Panc1 (cell line): ENCODE data around the gene TFAP2A. TPM values are rescaled to one million over a fixed set of nuclear protein-coding genes. Genes with fewer than 3 reads are reported as not detected.
A peak's percentile ranks its signal among the peaks of the same experiment; 100 is the strongest.

Experiments
- ATAC-seq: fragments of 200-7000 bp; cut with Tn5 transposase; 2 replicates; pipeline ENCODE4 v1.9.1; 2020; ENCODE audit warnings: mild to moderate bottlenecking, moderate library complexity
- BruUV-seq: library from RNA; stranded (reverse); fragments of 400-500 nt; replicated peaks from 2 replicates; lab custom pipeline; 2021; lab: Mats Ljungman, UMichigan
- CTCF ChIA-PET: fragments of 300-600 bp; sonication (Branson Sonifier 250); formaldehyde crosslinking; loops from one replicate; lab custom pipeline; 2022; ENCODE audit warnings: antibody characterized with exemption; lab: Charles Lee
- POLR2A ChIA-PET: fragments of 300-600 bp; sonication (Branson Sonifier 250); formaldehyde crosslinking; loops from one replicate; lab custom pipeline; 2022; ENCODE audit warnings: antibody characterized with exemption; lab: Charles Lee
- DNase-seq: peaks from one replicate; pipeline ENCODE4 v3.0.0-alpha.2; 2010; ENCODE audit warnings: low read depth, low spot score
- H3K27ac ChIP-seq: 2 replicates; pipeline ENCODE4 v1.5.1; 2011; ENCODE audit warnings: mild to moderate bottlenecking, low read length, inconsistent platforms
- H3K27me3 ChIP-seq: fragments of 200-500 bp; sonication (Bioruptor generic); 2 replicates; pipeline ENCODE4 v1.6.0; 2014; ENCODE audit warnings: low read length, inconsistent platforms; ENCODE audit not compliant: control insufficient read depth, insufficient read depth
- H3K36me3 ChIP-seq: fragments of 200-500 bp; sonication (Bioruptor generic); 2 replicates; pipeline ENCODE4 v1.5.1; 2014; ENCODE audit warnings: inconsistent platforms, mild to moderate bottlenecking, low read length, moderate library complexity; ENCODE audit not compliant: control insufficient read depth, insufficient read depth
- H3K4me1 ChIP-seq: 2 replicates; pipeline ENCODE4 v1.5.1; 2011; ENCODE audit warnings: inconsistent platforms, mild to moderate bottlenecking, low read length, moderate library complexity; ENCODE audit not compliant: control insufficient read depth, insufficient read depth
- H3K4me3 ChIP-seq, 2 experiments: 2 replicates each; pipeline ENCODE4 v1.5.1; 2011 to 2012; ENCODE audit warnings: low read depth in 2 of 2, low read length in 2 of 2, mild to moderate bottlenecking in 2 of 2, inconsistent platforms in 1 of 2, moderate library complexity in 1 of 2
- H3K9me3 ChIP-seq: fragments of 200-500 bp; sonication (Bioruptor generic); 2 replicates; pipeline ENCODE4 v1.5.1; 2014; ENCODE audit warnings: low read depth, mild to moderate bottlenecking, inconsistent platforms, low read length, moderate library complexity; ENCODE audit not compliant: control insufficient read depth, insufficient read depth
- POLR2AphosphoS5 ChIP-seq: IDR thresholded peaks from 2 replicates; pipeline ENCODE4 v1.6.1; 2012; ENCODE audit warnings: mild to moderate bottlenecking, low read depth, low read length, moderate library complexity
- SIN3A ChIP-seq: IDR thresholded peaks from 2 replicates; pipeline ENCODE4 v1.6.1; 2012; ENCODE audit warnings: low read depth, mild to moderate bottlenecking, low read length, moderate library complexity, borderline replicate concordance; ENCODE audit not compliant: insufficient read depth
- TCF7L2 ChIP-seq: IDR thresholded peaks from 2 replicates; pipeline ENCODE4 v1.6.1; 2011; ENCODE audit warnings: mild to moderate bottlenecking, low read depth, low read length, inconsistent platforms
- in situ Hi-C: cut with HindIII; loops from 2 replicates; pipeline ENCODE4 v1.10.0; 2016; ENCODE audit warnings: low sequenced_read_pairs, low pct_unique_long_range_greater_than_20kb
- intact Hi-C: fragments of 100-400 bp; cut with micrococcal nuclease; formaldehyde crosslinking; loops from one replicate; pipeline ENCODE4 v1.10.0; 2022; ENCODE audit not compliant: unreplicated experiment
- total RNA-seq: library from RNA; stranded (reverse); gene quantifications from one replicate; pipeline ENCODE4 v1.2.1, GENCODE V29; 2021; ENCODE audit not compliant: unreplicated experiment
- TF ChIP-seq, protein P1 (sequence below), 2 experiments: IDR thresholded peaks; 2 replicates each; pipeline ENCODE4 v1.6.1; 2011 to 2012; ENCODE audit warnings: low read depth in 2 of 2, control low read depth in 1 of 2, low read length in 1 of 2, mild to moderate bottlenecking in 1 of 2, moderate library complexity in 1 of 2; ENCODE audit not compliant: insufficient read depth in 1 of 2
- TF ChIP-seq, protein P2 (sequence below): fragments of 450-650 bp; IDR thresholded peaks from 2 replicates; pipeline ENCODE4 v1.5.1; 2017; ENCODE audit warnings: mild to moderate bottlenecking

Gene TFAP2A
- total RNA-seq, 1 experiment from 2014 or later = 83.9 TPM

DNA sequence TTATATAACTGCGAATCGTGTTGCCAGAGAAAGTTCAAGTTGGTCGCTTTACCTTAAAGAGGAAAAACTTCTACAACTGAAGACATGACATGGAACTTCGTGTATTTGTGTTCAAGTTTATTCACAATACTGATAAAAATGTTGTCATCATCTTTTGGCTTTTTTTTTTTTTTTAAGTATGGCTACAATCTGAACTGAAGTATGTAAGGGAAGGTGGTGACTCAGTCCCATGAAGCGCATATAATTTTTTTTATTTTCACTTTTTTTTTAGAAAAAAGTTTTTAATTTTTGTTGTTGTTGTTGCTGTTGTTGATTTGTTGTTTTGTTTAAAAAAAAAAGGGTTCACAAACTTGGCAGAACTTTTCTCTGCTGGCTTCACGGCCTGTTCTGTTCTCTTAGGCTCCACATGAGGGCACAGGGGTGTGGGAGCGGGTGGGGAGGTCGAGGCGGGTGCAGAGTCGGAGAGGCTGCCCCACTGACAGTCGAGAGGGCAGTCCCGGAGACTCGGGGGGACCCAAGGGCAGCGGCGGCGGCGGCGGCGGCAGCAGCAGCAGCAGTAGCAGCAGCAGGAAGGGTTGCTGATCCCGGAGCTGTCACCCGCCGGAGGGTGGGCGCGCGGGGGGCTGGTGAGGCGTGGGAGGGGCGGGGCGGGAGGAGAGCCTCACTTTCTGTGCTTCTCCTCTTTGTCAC lies 17.0 kb downstream of the TFAP2A start:
- peak overlapping the region; percentile 99 for H3K27ac ChIP-seq
- CTCF ChIA-PET = interaction anchor here (0.5 to 0.8 kb wide), 2 partner anchors 363 to 942 kb away, joined by 3 to 4 read pairs; no protein-coding TSS in a partner anchor
- no peaks in the 10 kb centered on the region for H3K27me3 ChIP-seq
- peaks cover 36% of the 10 kb centered on the region for H3K36me3 ChIP-seq
- H3K9me3 ChIP-seq = no peaks in the 10 kb centered on the region
- DNase-seq (no peak), ATAC-seq (no peak)
- no peak overlapping the region for H3K4me3 ChIP-seq
- H3K4me1 ChIP-seq = peaks cover 85% of the 10 kb centered on the region
- intact Hi-C loops (no loop called here), in situ Hi-C loops (no loop called here)
- TF ChIP-seq, protein P1, sequence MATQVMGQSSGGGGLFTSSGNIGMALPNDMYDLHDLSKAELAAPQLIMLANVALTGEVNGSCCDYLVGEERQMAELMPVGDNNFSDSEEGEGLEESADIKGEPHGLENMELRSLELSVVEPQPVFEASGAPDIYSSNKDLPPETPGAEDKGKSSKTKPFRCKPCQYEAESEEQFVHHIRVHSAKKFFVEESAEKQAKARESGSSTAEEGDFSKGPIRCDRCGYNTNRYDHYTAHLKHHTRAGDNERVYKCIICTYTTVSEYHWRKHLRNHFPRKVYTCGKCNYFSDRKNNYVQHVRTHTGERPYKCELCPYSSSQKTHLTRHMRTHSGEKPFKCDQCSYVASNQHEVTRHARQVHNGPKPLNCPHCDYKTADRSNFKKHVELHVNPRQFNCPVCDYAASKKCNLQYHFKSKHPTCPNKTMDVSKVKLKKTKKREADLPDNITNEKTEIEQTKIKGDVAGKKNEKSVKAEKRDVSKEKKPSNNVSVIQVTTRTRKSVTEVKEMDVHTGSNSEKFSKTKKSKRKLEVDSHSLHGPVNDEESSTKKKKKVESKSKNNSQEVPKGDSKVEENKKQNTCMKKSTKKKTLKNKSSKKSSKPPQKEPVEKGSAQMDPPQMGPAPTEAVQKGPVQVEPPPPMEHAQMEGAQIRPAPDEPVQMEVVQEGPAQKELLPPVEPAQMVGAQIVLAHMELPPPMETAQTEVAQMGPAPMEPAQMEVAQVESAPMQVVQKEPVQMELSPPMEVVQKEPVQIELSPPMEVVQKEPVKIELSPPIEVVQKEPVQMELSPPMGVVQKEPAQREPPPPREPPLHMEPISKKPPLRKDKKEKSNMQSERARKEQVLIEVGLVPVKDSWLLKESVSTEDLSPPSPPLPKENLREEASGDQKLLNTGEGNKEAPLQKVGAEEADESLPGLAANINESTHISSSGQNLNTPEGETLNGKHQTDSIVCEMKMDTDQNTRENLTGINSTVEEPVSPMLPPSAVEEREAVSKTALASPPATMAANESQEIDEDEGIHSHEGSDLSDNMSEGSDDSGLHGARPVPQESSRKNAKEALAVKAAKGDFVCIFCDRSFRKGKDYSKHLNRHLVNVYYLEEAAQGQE (IDR thresholded peaks at IDR 0.05; ENCODE audit: insufficient read depth in 1 of 2, low read depth in 2 of 2, low read length in 1 of 2) = no peak
- TF ChIP-seq TCF7L2 = no peak
- TF ChIP-seq POLR2AphosphoS5 = no peak
- no TSS peak for BruUV-seq
- POLR2A ChIA-PET = no interaction called here

DNA sequence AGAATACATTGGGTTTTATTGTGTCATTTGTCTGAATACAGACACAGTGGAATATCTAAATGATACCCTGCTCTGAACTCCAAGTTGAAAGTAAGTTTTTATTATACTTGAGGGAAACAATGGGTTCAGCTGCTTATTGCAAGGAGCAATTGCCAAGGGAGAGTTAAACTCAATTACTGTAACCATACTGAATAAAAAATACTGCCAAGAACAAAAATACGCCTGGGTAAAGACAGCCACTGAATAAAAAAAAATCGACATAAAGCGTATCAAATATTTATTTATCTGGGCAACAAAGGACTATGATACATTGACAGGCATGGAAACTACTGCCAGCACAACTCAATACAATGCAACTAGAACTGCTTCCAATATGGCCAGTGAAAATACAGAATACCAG lies 18.1 kb downstream of the TFAP2A start:
- H3K4me1 ChIP-seq = peaks cover 74% of the 10 kb centered on the region
- POLR2A ChIA-PET = interaction anchor here (0.5 to 0.7 kb wide), 3 partner anchors 9 to 38 kb away, joined by 4 to 5 read pairs (median 4); no protein-coding TSS in a partner anchor
- intact Hi-C loops (no loop called here), in situ Hi-C loops (no loop called here)
- H3K27ac ChIP-seq = peak overlapping the region; percentile 93
- DNase-seq (no peak), ATAC-seq (no peak)
- no peak overlapping the region for H3K4me3 ChIP-seq
- H3K36me3 ChIP-seq = peaks cover 27% of the 10 kb centered on the region
- no peaks in the 10 kb centered on the region for H3K9me3 ChIP-seq
- TF ChIP-seq POLR2AphosphoS5 = 0 out of 2 replicates have a peak, but pooled peaks have one; percentile 24
- no peak for TF ChIP-seq SIN3A
- BruUV-seq = no TSS peak
- CTCF ChIA-PET = interaction anchor here (0.8 kb wide), 1 partner anchor 362 kb away, joined by 4 read pairs; no protein-coding TSS in a partner anchor
- H3K27me3 ChIP-seq = no peaks in the 10 kb centered on the region

DNA sequence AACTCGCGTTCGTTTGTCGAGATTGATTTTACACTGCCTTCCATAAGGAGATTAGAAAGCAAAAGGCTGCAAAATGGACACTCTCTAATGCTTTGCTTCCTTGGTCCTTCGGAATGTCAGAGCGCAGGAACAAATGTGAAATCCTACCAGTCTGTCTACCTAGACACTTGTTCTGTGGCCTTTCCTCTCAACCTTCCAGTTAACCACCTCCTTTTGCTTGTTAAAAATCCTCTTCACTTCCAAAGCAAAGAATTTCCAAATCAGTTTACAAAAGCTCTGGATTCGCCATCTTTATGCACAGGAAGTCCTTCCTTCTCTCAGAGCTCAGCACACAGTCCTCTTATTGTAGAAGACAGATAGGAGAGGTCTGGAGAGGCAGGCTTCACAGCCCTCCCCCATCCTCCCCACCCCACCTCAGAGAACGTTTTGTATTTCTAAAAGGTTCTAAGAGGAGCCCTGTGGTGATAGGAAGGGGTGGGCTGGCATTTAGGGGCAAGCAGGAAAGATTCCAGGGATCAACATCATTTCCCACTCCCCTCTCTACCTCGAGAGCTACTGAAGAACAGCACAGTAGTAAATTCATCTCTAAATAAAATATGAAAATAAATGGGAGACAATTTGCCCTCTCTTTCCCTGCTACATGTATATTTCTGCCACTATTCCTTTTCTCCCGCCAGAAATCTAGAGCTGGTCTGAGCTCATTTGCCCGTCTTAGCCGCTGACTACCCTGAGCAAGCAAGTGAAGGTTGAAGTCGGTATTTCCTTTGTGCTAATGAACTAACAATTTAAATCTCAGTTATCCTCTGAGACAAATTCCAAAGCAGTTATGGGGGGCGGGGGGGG lies 18.9 kb downstream of the TFAP2A start:
- TF ChIP-seq, protein P1 (IDR thresholded peaks at IDR 0.05; ENCODE audit: insufficient read depth in 1 of 2, low read depth in 2 of 2, low read length in 1 of 2) = no peak
- TF ChIP-seq SIN3A = 0 out of 2 replicates have a peak, but pooled peaks have one; percentile 60
- TF ChIP-seq TCF7L2 = no peak
- TF ChIP-seq, protein P2, sequence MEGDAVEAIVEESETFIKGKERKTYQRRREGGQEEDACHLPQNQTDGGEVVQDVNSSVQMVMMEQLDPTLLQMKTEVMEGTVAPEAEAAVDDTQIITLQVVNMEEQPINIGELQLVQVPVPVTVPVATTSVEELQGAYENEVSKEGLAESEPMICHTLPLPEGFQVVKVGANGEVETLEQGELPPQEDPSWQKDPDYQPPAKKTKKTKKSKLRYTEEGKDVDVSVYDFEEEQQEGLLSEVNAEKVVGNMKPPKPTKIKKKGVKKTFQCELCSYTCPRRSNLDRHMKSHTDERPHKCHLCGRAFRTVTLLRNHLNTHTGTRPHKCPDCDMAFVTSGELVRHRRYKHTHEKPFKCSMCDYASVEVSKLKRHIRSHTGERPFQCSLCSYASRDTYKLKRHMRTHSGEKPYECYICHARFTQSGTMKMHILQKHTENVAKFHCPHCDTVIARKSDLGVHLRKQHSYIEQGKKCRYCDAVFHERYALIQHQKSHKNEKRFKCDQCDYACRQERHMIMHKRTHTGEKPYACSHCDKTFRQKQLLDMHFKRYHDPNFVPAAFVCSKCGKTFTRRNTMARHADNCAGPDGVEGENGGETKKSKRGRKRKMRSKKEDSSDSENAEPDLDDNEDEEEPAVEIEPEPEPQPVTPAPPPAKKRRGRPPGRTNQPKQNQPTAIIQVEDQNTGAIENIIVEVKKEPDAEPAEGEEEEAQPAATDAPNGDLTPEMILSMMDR = no peak
- TF ChIP-seq POLR2AphosphoS5 = peak; percentile 19
- no peaks in the 10 kb centered on the region for H3K27me3 ChIP-seq
- ATAC-seq = peak; percentile 68
- ChIA-PET POLR2A (interaction anchor here (0.5 to 0.6 kb wide), 2 partner anchors 10 to 39 kb away, joined by 4 to 5 read pairs; no protein-coding TSS in a partner anchor), CTCF (interaction anchor here (1.1 kb wide), 1 partner anchor 18 kb away, joined by 5 read pairs; no protein-coding TSS in a partner anchor)
- DNase-seq = no peak
- in situ Hi-C loops = no loop called here
- intact Hi-C loops = no loop called here
- peaks cover 65% of the 10 kb centered on the region for H3K4me1 ChIP-seq
- H3K36me3 ChIP-seq = peaks cover 21% of the 10 kb centered on the region
- no peaks in the 10 kb centered on the region for H3K9me3 ChIP-seq
- BruUV-seq = no TSS peak
- peak overlapping the region in 1 of 2 experiments; percentile 21; a peak in 2 of 4 replicates for H3K4me3 ChIP-seq
- H3K27ac ChIP-seq = peak overlapping the region; percentile 93
